Mesenchymal stem cell (in vitro differentiated cells and primary cell): ENCODE results near the gene CHST15.

Experiments
- DNase-seq: peaks from one replicate; pipeline ENCODE4 v3.0.0-alpha.2; 2013
- H2AFZ ChIP-seq: one replicate; pipeline ENCODE4 v1.6.1; 2013; ENCODE audit warnings: low read depth, mild to moderate bottlenecking, control low read depth, inconsistent platforms, low read length, moderate library complexity
- H2AK5ac ChIP-seq: 2 replicates; pipeline ENCODE4 v1.6.1; 2013; ENCODE audit warnings: low read length, moderate library complexity, mild to moderate bottlenecking, inconsistent platforms; ENCODE audit not compliant: severe bottlenecking
- H2BK120ac ChIP-seq: one replicate; pipeline ENCODE4 v1.6.1; 2013; ENCODE audit warnings: low read depth, mild to moderate bottlenecking, inconsistent platforms, low read length, moderate library complexity
- H2BK12ac ChIP-seq, 2 experiments: one replicate each; pipeline ENCODE4 v1.6.1; 2013; ENCODE audit warnings: inconsistent platforms in 2 of 2, low read length in 2 of 2, mild to moderate bottlenecking in 2 of 2, moderate library complexity in 2 of 2, control low read depth in 1 of 2
- H2BK15ac ChIP-seq: one replicate; pipeline ENCODE4 v1.6.1; 2013; ENCODE audit warnings: mild to moderate bottlenecking, low read depth, inconsistent platforms; ENCODE audit not compliant: poor library complexity, severe bottlenecking
- H2BK5ac ChIP-seq: 2 replicates; pipeline ENCODE4 v1.6.1; 2013; ENCODE audit warnings: low read depth, mild to moderate bottlenecking, low read length, control low read depth, inconsistent platforms; ENCODE audit not compliant: poor library complexity, severe bottlenecking
- H3K14ac ChIP-seq, 2 experiments: one replicate each; pipeline ENCODE4 v1.6.1; 2013; ENCODE audit warnings: inconsistent platforms in 2 of 2, low read length in 2 of 2, control low read depth in 1 of 2, mild to moderate bottlenecking in 1 of 2, moderate library complexity in 1 of 2
- H3K18ac ChIP-seq, 2 experiments: one replicate each; pipeline ENCODE4 v1.6.1; 2013; ENCODE audit warnings: inconsistent platforms in 2 of 2, low read length in 2 of 2, control low read depth in 1 of 2, low read depth in 1 of 2, mild to moderate bottlenecking in 1 of 2
- H3K23ac ChIP-seq, 2 experiments: one replicate each; pipeline ENCODE4 v1.6.1; 2013; ENCODE audit warnings: inconsistent platforms in 2 of 2, low read length in 2 of 2, mild to moderate bottlenecking in 2 of 2, moderate library complexity in 2 of 2, control low read depth in 1 of 2
- H3K27ac ChIP-seq: 2 replicates; pipeline ENCODE4 v1.5.1; 2013; ENCODE audit warnings: mild to moderate bottlenecking, moderate library complexity, low read length, control low read depth, inconsistent platforms; ENCODE audit not compliant: poor library complexity, severe bottlenecking
- H3K27me3 ChIP-seq, 2 experiments: 2 replicates each; pipeline versions ENCODE4 v1.6.1 to v1.7.0; 2013; ENCODE audit warnings: low read length in 2 of 2, mild to moderate bottlenecking in 2 of 2, moderate library complexity in 2 of 2, control low read depth in 1 of 2, inconsistent platforms in 1 of 2; ENCODE audit not compliant: control insufficient read depth in 1 of 2, insufficient read depth in 1 of 2
- H3K36me3 ChIP-seq, 2 experiments: 2 replicates each; pipeline versions ENCODE4 v1.6.1 to v1.7.0; 2013; ENCODE audit warnings: low read length in 2 of 2, control low read depth in 1 of 2, inconsistent platforms in 1 of 2, low read depth in 1 of 2, mild to moderate bottlenecking in 1 of 2; ENCODE audit not compliant: insufficient read depth in 2 of 2, control insufficient read depth in 1 of 2
- H3K4ac ChIP-seq, 2 experiments: one replicate each; pipeline ENCODE4 v1.6.1; 2013; ENCODE audit warnings: inconsistent platforms in 2 of 2, low read length in 2 of 2, mild to moderate bottlenecking in 2 of 2, moderate library complexity in 2 of 2, control low read depth in 1 of 2, low read depth in 1 of 2
- H3K4me1 ChIP-seq: 2 replicates; pipeline ENCODE4 v1.6.1; 2013; ENCODE audit warnings: low read depth, low read length, control low read depth; ENCODE audit not compliant: control insufficient read depth, insufficient read depth
- H3K4me2 ChIP-seq: 2 replicates; pipeline ENCODE4 v1.6.1; 2013; ENCODE audit warnings: low read length, mild to moderate bottlenecking, inconsistent platforms; ENCODE audit not compliant: poor library complexity, severe bottlenecking
- H3K4me3 ChIP-seq, 2 experiments: 2 replicates each; pipeline versions ENCODE4 v1.5.1 to v1.7.0; 2013; ENCODE audit warnings: low read length in 2 of 2, mild to moderate bottlenecking in 2 of 2, control low read depth in 1 of 2, low read depth in 1 of 2; ENCODE audit not compliant: insufficient read depth in 1 of 2
- H3K79me1 ChIP-seq: replicated peaks from 2 replicates; pipeline ENCODE4 v1.6.1; 2013; ENCODE audit warnings: mild to moderate bottlenecking, control low read depth, low read length, inconsistent platforms; ENCODE audit not compliant: poor library complexity, severe bottlenecking
- H3K9ac ChIP-seq: 2 replicates; pipeline ENCODE4 v1.7.0; 2013; ENCODE audit warnings: mild to moderate bottlenecking, low read length, moderate library complexity
- H3K9me3 ChIP-seq: 2 replicates; pipeline ENCODE4 v1.7.0; 2013; ENCODE audit warnings: mild to moderate bottlenecking, low read length; ENCODE audit not compliant: control insufficient read depth
- H4K8ac ChIP-seq: one replicate; pipeline ENCODE4 v1.6.1; 2013; ENCODE audit warnings: inconsistent platforms, mild to moderate bottlenecking, low read length, moderate library complexity
- H4K91ac ChIP-seq: one replicate; pipeline ENCODE4 v1.6.1; 2013; ENCODE audit warnings: mild to moderate bottlenecking, low read length, inconsistent platforms
- WGBS: methylation state at CpG from one replicate; pipeline ENCODE4 v1.1.7; 2013; ENCODE audit warnings: mixed read lengths; 5-methylcytosine and 5-hydroxymethylcytosine counted together

The CHST15 gene

GRCh38 chr10:124033887-124034218 is 59.5 kb downstream of the CHST15 start:
- peaks cover 20% of the 10 kb centered on the region for H3K79me1 ChIP-seq
- H2BK15ac ChIP-seq: no peak overlapping the region
- WGBS: 88% methylated on average over 8 of the region's 8 CpGs
- H3K4me2 ChIP-seq: no peak overlapping the region
- H4K8ac ChIP-seq: no peak overlapping the region
- no peak overlapping the region for H2BK12ac ChIP-seq
- no peak overlapping the region for H2BK120ac ChIP-seq
- no peak overlapping the region for H3K9ac ChIP-seq
- no peaks in the 10 kb centered on the region for H3K9me3 ChIP-seq
- H3K14ac ChIP-seq: no peak overlapping the region
- H3K4me1 ChIP-seq: peaks cover 17% of the 10 kb centered on the region
- no peak overlapping the region for H2BK5ac ChIP-seq
- peaks cover 17 to 58% of the 10 kb centered on the region in 2 experiments for H3K36me3 ChIP-seq
- no peak overlapping the region for H3K23ac ChIP-seq
- no peak overlapping the region for H3K4me3 ChIP-seq
- H3K27me3 ChIP-seq: no peaks in the 10 kb centered on the region
- H3K4ac ChIP-seq: no peak overlapping the region
- no peak overlapping the region for H3K27ac ChIP-seq
- H2AK5ac ChIP-seq: peak overlapping the region; percentile 41
- H4K91ac ChIP-seq: peak overlapping the region; percentile 29
- no peak overlapping the region for H3K18ac ChIP-seq
- DNase-seq: no peak
- no peak overlapping the region for H2AFZ ChIP-seq

- no peak overlapping the region for H2BK12ac ChIP-seq
- no peak overlapping the region for H3K14ac ChIP-seq
- peak overlapping the region; percentile 41 for H2AK5ac ChIP-seq
- H3K4me3 ChIP-seq: no peak overlapping the region
- H3K27me3 ChIP-seq: no peaks in the 10 kb centered on the region
- H2BK5ac ChIP-seq: no peak overlapping the region
- no peak overlapping the region for H4K91ac ChIP-seq
- no peaks in the 10 kb centered on the region for H3K9me3 ChIP-seq
- no peak overlapping the region for H4K8ac ChIP-seq
- H3K79me1 ChIP-seq: peaks cover 17% of the 10 kb centered on the region
- no peak overlapping the region for H2AFZ ChIP-seq
- peak overlapping the region; percentile 25 for H3K27ac ChIP-seq
- 67% methylated on average over 12 of the region's 15 CpGs for WGBS
- no peak overlapping the region for H3K4ac ChIP-seq
- no peak overlapping the region for H3K23ac ChIP-seq
- H3K36me3 ChIP-seq: peaks cover 21 to 57% of the 10 kb centered on the region in 2 experiments
- peak; percentile 86 for DNase-seq
- H3K4me2 ChIP-seq: no peak overlapping the region
- H2BK15ac ChIP-seq: no peak overlapping the region
- H2BK120ac ChIP-seq: no peak overlapping the region
- no peak overlapping the region for H3K9ac ChIP-seq
- peaks cover 17% of the 10 kb centered on the region for H3K4me1 ChIP-seq
- no peak overlapping the region for H3K18ac ChIP-seq
Measured at GRCh38 chr10:124032971-124033886, 60.2 kb downstream of the CHST15 start.

- no peak overlapping the region for H4K91ac ChIP-seq
- H3K14ac ChIP-seq: no peak overlapping the region
- no peak overlapping the region for H2AK5ac ChIP-seq
- H2BK5ac ChIP-seq: no peak overlapping the region
- H2AFZ ChIP-seq: no peak overlapping the region
- no peak overlapping the region for H3K18ac ChIP-seq
- no peak overlapping the region for H2BK120ac ChIP-seq
- H3K4ac ChIP-seq: no peak overlapping the region
- WGBS: 92% methylated on average over 6 of the region's 8 CpGs
- no peak overlapping the region for H3K9ac ChIP-seq
- no peak overlapping the region for H3K4me2 ChIP-seq
- H2BK15ac ChIP-seq: no peak overlapping the region
- H3K4me3 ChIP-seq: no peak overlapping the region
- H3K27me3 ChIP-seq: no peaks in the 10 kb centered on the region
- H3K27ac ChIP-seq: no peak overlapping the region
- no peak overlapping the region for H2BK12ac ChIP-seq
- no peak for DNase-seq
- peaks cover 23 to 53% of the 10 kb centered on the region in 2 experiments for H3K36me3 ChIP-seq
- peaks cover 17% of the 10 kb centered on the region for H3K79me1 ChIP-seq
- H3K23ac ChIP-seq: no peak overlapping the region
- peaks cover 17% of the 10 kb centered on the region for H3K4me1 ChIP-seq
- H4K8ac ChIP-seq: no peak overlapping the region
- no peaks in the 10 kb centered on the region for H3K9me3 ChIP-seq
Measured at GRCh38 chr10:124032087-124032935, 61.1 kb downstream of the CHST15 start.

GRCh38 chr10:124030492-124031110 is 62.8 kb downstream of the CHST15 start:
- Histone ChIP-seq H3K36me3 (peaks cover 14 to 48% of the 10 kb centered on the region in 2 experiments), H3K27me3 (no peaks in the 10 kb centered on the region), H3K23ac (no peak overlapping the region), H3K4me1 (peaks cover 12% of the 10 kb centered on the region), H3K9me3 (no peaks in the 10 kb centered on the region), H2AK5ac (no peak overlapping the region), H3K9ac (no peak overlapping the region), H3K4me3 (no peak overlapping the region), H2AFZ (no peak overlapping the region), H3K4me2 (no peak overlapping the region), H4K8ac (no peak overlapping the region), H4K91ac (no peak overlapping the region), H3K79me1 (peaks cover 24% of the 10 kb centered on the region), H3K27ac (no peak overlapping the region), H2BK12ac (no peak overlapping the region), H2BK5ac (no peak overlapping the region), H3K4ac (no peak overlapping the region), H3K18ac (no peak overlapping the region), H2BK120ac (no peak overlapping the region), H3K14ac (no peak overlapping the region), H2BK15ac (no peak overlapping the region)
- WGBS: 92% methylated on average over 15 of the region's 15 CpGs
- no peak for DNase-seq
